Sigmoid colon (tissue), 3 donors: Measurements from ENCODE around the gene MAD1L1.

ENCODE experiments used
- POLR2A ChIP-seq, 2 donors: fragments of 450-650 bp; IDR thresholded peaks; one replicate each; pipeline ENCODE4 v1.6.1; 2016; ENCODE audit warnings: antibody characterized with exemption in 2 of 2, mild to moderate bottlenecking in 2 of 2, moderate library complexity in 2 of 2
- TF ChIP-seq, protein P1 (sequence below), 4 experiments: fragments of 450-650 bp in 3 of 4; fragments of 200-600 bp in 1 of 4; IDR thresholded peaks; one replicate each; pipeline ENCODE4 v1.5.1; 2016 to 2019; ENCODE audit warnings: antibody characterized with exemption in 4 of 4, mild to moderate bottlenecking in 3 of 4, moderate library complexity in 2 of 4

DNA sequence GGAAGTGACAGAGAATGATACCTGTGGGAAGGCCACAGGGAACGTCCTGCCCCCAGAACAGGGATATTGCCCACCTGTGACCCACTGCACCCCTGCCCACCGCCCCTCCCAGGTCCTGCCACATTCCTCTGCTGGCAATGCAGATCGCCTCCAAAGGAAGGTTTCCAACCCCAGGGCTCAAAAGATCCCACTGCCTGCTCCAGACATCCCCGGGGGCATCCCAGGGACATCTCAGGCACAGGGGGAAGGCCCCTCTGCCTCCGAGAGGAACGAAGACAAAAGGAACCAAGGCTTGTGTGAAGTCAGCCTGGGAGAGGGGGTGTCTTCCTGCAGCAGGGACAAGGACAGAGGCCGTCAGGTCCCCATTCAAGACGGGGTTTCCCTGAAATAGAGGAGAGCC lies 37.8 kb upstream of the MAD1L1 start:
- TF ChIP-seq, protein P1, sequence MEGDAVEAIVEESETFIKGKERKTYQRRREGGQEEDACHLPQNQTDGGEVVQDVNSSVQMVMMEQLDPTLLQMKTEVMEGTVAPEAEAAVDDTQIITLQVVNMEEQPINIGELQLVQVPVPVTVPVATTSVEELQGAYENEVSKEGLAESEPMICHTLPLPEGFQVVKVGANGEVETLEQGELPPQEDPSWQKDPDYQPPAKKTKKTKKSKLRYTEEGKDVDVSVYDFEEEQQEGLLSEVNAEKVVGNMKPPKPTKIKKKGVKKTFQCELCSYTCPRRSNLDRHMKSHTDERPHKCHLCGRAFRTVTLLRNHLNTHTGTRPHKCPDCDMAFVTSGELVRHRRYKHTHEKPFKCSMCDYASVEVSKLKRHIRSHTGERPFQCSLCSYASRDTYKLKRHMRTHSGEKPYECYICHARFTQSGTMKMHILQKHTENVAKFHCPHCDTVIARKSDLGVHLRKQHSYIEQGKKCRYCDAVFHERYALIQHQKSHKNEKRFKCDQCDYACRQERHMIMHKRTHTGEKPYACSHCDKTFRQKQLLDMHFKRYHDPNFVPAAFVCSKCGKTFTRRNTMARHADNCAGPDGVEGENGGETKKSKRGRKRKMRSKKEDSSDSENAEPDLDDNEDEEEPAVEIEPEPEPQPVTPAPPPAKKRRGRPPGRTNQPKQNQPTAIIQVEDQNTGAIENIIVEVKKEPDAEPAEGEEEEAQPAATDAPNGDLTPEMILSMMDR (IDR thresholded peaks at IDR 0.05): no peak
- TF ChIP-seq POLR2A (IDR thresholded peaks at IDR 0.05): no peak
